Measurements from ENCODE around the gene ENTPD6.
A peak's percentile ranks its signal among the peaks of the same experiment; 100 is the strongest.

ENTPD6 gene

GRCh38 chr20:25245461-25245860 is 49.9 kb downstream of the ENTPD6 start:
- no peak for DNase-seq

- no peak for DNase-seq
These were observed 50.9 kb downstream of the ENTPD6 start for GRCh38 chr20:25246182-25246999.

GRCh38 chr20:25247000-25247517 is 51.5 kb downstream of the ENTPD6 start:
- DNase-seq, result peak; percentile 58

- no peak for DNase-seq
These were observed 52.0 kb downstream of the ENTPD6 start for GRCh38 chr20:25247518-25247955.

GRCh38 chr20:25247956-25248785 is 52.7 kb downstream of the ENTPD6 start, which contains the start of gene PYGB:
PYGB (plus strand) TSS chr20:25248085; CDS start chr20:25248179, 94 bp downstream.
- DNase-seq, result peak; percentile 89

GRCh38 chr20:25248786-25249172 is 53.3 kb downstream of the ENTPD6 start:
- DNase-seq, result no peak

- no peak for DNase-seq
These were observed 53.9 kb downstream of the ENTPD6 start for GRCh38 chr20:25249198-25249931.

GRCh38 chr20:25250508-25250907 is 55.0 kb downstream of the ENTPD6 start:
- no peak for DNase-seq

- DNase-seq, result no peak
These were observed 55.5 kb downstream of the ENTPD6 start for GRCh38 chr20:25251019-25251418.

GRCh38 chr20:25251558-25251957 is 56.0 kb downstream of the ENTPD6 start:
- no peak for DNase-seq

- DNase-seq, result no peak
These were observed 56.7 kb downstream of the ENTPD6 start for GRCh38 chr20:25252230-25252651.

- no peak for DNase-seq
These were observed 57.3 kb downstream of the ENTPD6 start for GRCh38 chr20:25252686-25253421.

- DNase-seq, result no peak
These were observed 58.2 kb downstream of the ENTPD6 start for GRCh38 chr20:25253606-25254275.

GRCh38 chr20:25254571-25254970 is 59.1 kb downstream of the ENTPD6 start:
- DNase-seq, result no peak

GRCh38 chr20:25254986-25255680 is 59.6 kb downstream of the ENTPD6 start:
- DNase-seq, result no peak

GRCh38 chr20:25256226-25256859 is 60.8 kb downstream of the ENTPD6 start:
- no peak for DNase-seq

- no peak for DNase-seq
These were observed 61.6 kb downstream of the ENTPD6 start for GRCh38 chr20:25257130-25257529.

GRCh38 chr20:25257756-25258475 is 62.4 kb downstream of the ENTPD6 start:
- peak; percentile 3 for DNase-seq

- peak; percentile 8 for DNase-seq
These were observed 62.9 kb downstream of the ENTPD6 start for GRCh38 chr20:25258476-25258805.

- DNase-seq, result no peak
These were observed 63.3 kb downstream of the ENTPD6 start for GRCh38 chr20:25258828-25259227.
